Breast epithelium (tissue), 4 donors: ENCODE results near the gene C1QL2. TPM values are rescaled to one million over a fixed set of nuclear protein-coding genes. Genes with fewer than 3 reads are reported as not detected.
A peak's percentile ranks its signal among the peaks of the same experiment; 100 is the strongest.

Experiments
- DNase-seq, 2 donors: peaks; one replicate each; pipeline ENCODE4 v3.0.0-alpha.2; 2019; ENCODE audit warnings: low spot score in 2 of 2
- H3K27ac ChIP-seq, 2 donors: fragments of 200-600 bp; sonication (generic) in 1 of 2; one replicate each; pipeline ENCODE4 v1.5.1; 2016 to 2019; ENCODE audit warnings: mild to moderate bottlenecking in 1 of 2
- H3K27me3 ChIP-seq, 2 donors: fragments of 200-600 bp; sonication (generic) in 1 of 2; one replicate each; pipeline versions ENCODE4 v1.5.1 to v1.6.0; 2017 to 2019; ENCODE audit warnings: control low read depth in 1 of 2, mild to moderate bottlenecking in 1 of 2
- H3K36me3 ChIP-seq: fragments of 200-600 bp; one replicate; pipeline ENCODE4 v1.5.1; 2019
- H3K4me1 ChIP-seq, 2 donors: fragments of 200-600 bp; sonication (generic); one replicate each; pipeline ENCODE4 v1.5.1; 2016 to 2019; ENCODE audit warnings: control low read depth in 1 of 2
- H3K4me3 ChIP-seq, 3 donors: fragments of 200-600 bp; sonication (generic); 1 replicate in 2 of 3; 2 replicates in 1 of 3; pipeline ENCODE4 v1.5.1; 2016 to 2019; ENCODE audit warnings: mild to moderate bottlenecking in 3 of 3, moderate library complexity in 2 of 3
- H3K9me3 ChIP-seq, 2 donors: fragments of 200-600 bp; sonication (generic) in 1 of 2; one replicate each; pipeline ENCODE4 v1.5.1; 2016 to 2019; ENCODE audit warnings: control low read depth in 1 of 2
- CTCF ChIP-seq, 3 donors: fragments of 450-650 bp; IDR thresholded peaks; one replicate each; pipeline ENCODE4 v1.5.1; 2016 to 2017; ENCODE audit warnings: antibody characterized with exemption in 3 of 3, mild to moderate bottlenecking in 3 of 3, moderate library complexity in 3 of 3
- POLR2A ChIP-seq: fragments of 450-650 bp; IDR thresholded peaks from one replicate; pipeline ENCODE4 v1.6.1; 2016; ENCODE audit warnings: antibody characterized with exemption, mild to moderate bottlenecking, moderate library complexity
- POLR2AphosphoS5 ChIP-seq, 3 donors: sonication (generic); formaldehyde crosslinking; IDR thresholded peaks; one replicate each; pipeline ENCODE4 v1.6.1; 2017; ENCODE audit warnings: antibody characterized with exemption in 3 of 3
- intact Hi-C: fragments of 100-400 bp; cut with DNase I; formaldehyde crosslinking; loops from one replicate; pipeline ENCODE4 v1.15.1; 2023; ENCODE audit warnings: low total_unique reads
- total RNA-seq, 3 donors: library from RNA; depleted of rRNA; stranded (reverse); fragments of >200 nt; gene quantifications; one replicate each; pipeline ENCODE4 v1.1.0, GENCODE V29; 2016

The C1QL2 gene
- total RNA-seq, 3 donors from 2014 or later: 0.15 to 0.66 TPM; not detected in 1

GRCh38 chr2:119175517-119175916, 17.0 kb upstream of the C1QL2 start:
- H3K27me3 ChIP-seq: no peaks in the 10 kb centered on the region
- H3K27ac ChIP-seq: no peak overlapping the region
- intact Hi-C loops: no loop called here
- H3K4me1 ChIP-seq: no peaks in the 10 kb centered on the region
- H3K4me3 ChIP-seq: no peak overlapping the region
- no peak for DNase-seq
- no peaks in the 10 kb centered on the region for H3K9me3 ChIP-seq
- TF ChIP-seq POLR2AphosphoS5 (IDR thresholded peaks at IDR 0.05) (no peak), CTCF (IDR thresholded peaks at IDR 0.05) (no peak), POLR2A (no peak)
- H3K36me3 ChIP-seq: no peaks in the 10 kb centered on the region

- H3K4me3 ChIP-seq: no peak overlapping the region
- no peak overlapping the region for H3K27ac ChIP-seq
- no peak for DNase-seq
- TF ChIP-seq POLR2A (no peak), POLR2AphosphoS5 (IDR thresholded peaks at IDR 0.05) (no peak), CTCF (IDR thresholded peaks at IDR 0.05) (no peak)
- H3K4me1 ChIP-seq: no peaks in the 10 kb centered on the region
- H3K27me3 ChIP-seq: no peaks in the 10 kb centered on the region
- H3K36me3 ChIP-seq: no peaks in the 10 kb centered on the region
- no peaks in the 10 kb centered on the region for H3K9me3 ChIP-seq
- intact Hi-C loops: loop anchor here (5.0 kb wide), 1 partner anchor 32 kb away; no protein-coding TSS in a partner anchor
These were observed 16.4 kb upstream of the C1QL2 start for GRCh38 chr2:119174993-119175347.

GRCh38 chr2:119174216-119174992, 15.9 kb upstream of the C1QL2 start:
- no peak overlapping the region for H3K4me3 ChIP-seq
- H3K4me1 ChIP-seq: no peaks in the 10 kb centered on the region
- no peak overlapping the region for H3K27ac ChIP-seq
- H3K27me3 ChIP-seq: no peaks in the 10 kb centered on the region
- TF ChIP-seq POLR2A (no peak), CTCF (IDR thresholded peaks at IDR 0.05) (peak; percentile 15 to 32 (median 25)), POLR2AphosphoS5 (IDR thresholded peaks at IDR 0.05) (no peak)
- H3K36me3 ChIP-seq: no peaks in the 10 kb centered on the region
- intact Hi-C loops: loop anchor here (5.0 kb wide), 1 partner anchor 33 kb away; no protein-coding TSS in a partner anchor
- H3K9me3 ChIP-seq: no peaks in the 10 kb centered on the region
- DNase-seq: no peak

GRCh38 chr2:119173556-119174060, 15.1 kb upstream of the C1QL2 start:
- no peak overlapping the region for H3K4me3 ChIP-seq
- no peak for TF ChIP-seq POLR2AphosphoS5 (IDR thresholded peaks at IDR 0.05)
- no peak for TF ChIP-seq POLR2A
- TF ChIP-seq CTCF (IDR thresholded peaks at IDR 0.05): no peak
- H3K9me3 ChIP-seq: no peaks in the 10 kb centered on the region
- no peaks in the 10 kb centered on the region for H3K4me1 ChIP-seq
- no peaks in the 10 kb centered on the region for H3K36me3 ChIP-seq
- no peaks in the 10 kb centered on the region for H3K27me3 ChIP-seq
- intact Hi-C loops: loop anchor here (5.0 kb wide), 1 partner anchor 34 kb away; no protein-coding TSS in a partner anchor
- no peak overlapping the region for H3K27ac ChIP-seq
- DNase-seq: no peak

GRCh38 chr2:119170504-119170903, 12.0 kb upstream of the C1QL2 start:
- no peak for DNase-seq
- Histone ChIP-seq H3K36me3 (no peaks in the 10 kb centered on the region), H3K4me3 (no peak overlapping the region), H3K27me3 (peaks cover 0 to 4% of the 10 kb centered on the region in 2 donors), H3K4me1 (no peaks in the 10 kb centered on the region), H3K27ac (no peak overlapping the region), H3K9me3 (no peaks in the 10 kb centered on the region)
- no peak for TF ChIP-seq POLR2AphosphoS5 (IDR thresholded peaks at IDR 0.05)
- TF ChIP-seq CTCF (IDR thresholded peaks at IDR 0.05): no peak
- no peak for TF ChIP-seq POLR2A
- intact Hi-C loops: loop anchor here (5.0 kb wide), 1 partner anchor 37 kb away; no protein-coding TSS in a partner anchor
